OCI-LY3 (cell line): ENCODE results near the gene PID1.

ENCODE experiments used
- CTCF ChIP-seq: fragments of 200-600, 300-600 bp; sonication (generic); IDR thresholded peaks from 2 replicates; pipeline ENCODE4 v1.5.1; 2014; ENCODE audit warnings: antibody characterized with exemption, low read length, low read depth
- EZH2phosphoT487 ChIP-seq: fragments of 200-600 bp; shearing (Covaris generic); IDR thresholded peaks from 2 replicates; pipeline ENCODE4 v1.6.1; 2018; ENCODE audit warnings: antibody characterized with exemption, mixed run types, low read depth

GRCh38 chr2:229210641-229211040 lies 60.4 kb downstream of the PID1 start:
- TF ChIP-seq CTCF, result no peak
- no peak for TF ChIP-seq EZH2phosphoT487
